NB4 (cell line): ENCODE results near the gene MBNL2.

Experiments used
- CTCF ChIP-seq: IDR thresholded peaks from one replicate; pipeline ENCODE4 v1.5.1; 2012; ENCODE audit warnings: low read depth, low read length
- MAX ChIP-seq: IDR thresholded peaks from 2 replicates; pipeline ENCODE4 v1.6.1; 2011; ENCODE audit warnings: low read depth, low read length
- MYC ChIP-seq: IDR thresholded peaks from 2 replicates; pipeline ENCODE4 v1.6.1; 2011; ENCODE audit warnings: low read depth, low read length
- POLR2A ChIP-seq: IDR thresholded peaks from 2 replicates; pipeline ENCODE4 v1.6.1; 2011; ENCODE audit warnings: mild to moderate bottlenecking; ENCODE audit not compliant: insufficient read length; ENCODE audit errors: extremely low read depth

- TF ChIP-seq CTCF (no peak), POLR2A (no peak), MYC (no peak), MAX (no peak)
Measured at GRCh38 chr13:97413694-97414093, 191.6 kb downstream of the MBNL2 start.
